Left colon (tissue), 2 donors: ENCODE results near the gene BMPR1B. TPM values are rescaled to one million over a fixed set of nuclear protein-coding genes. Genes with fewer than 3 reads are reported as not detected.
"Not testable (repeated sequence)": the region's sequence is repeated elsewhere in the genome, so short reads cannot be mapped to it uniquely, and the experiment has no call there.

Source experiments
- ATAC-seq: fragments of 200-7000 bp; cut with Tn5 transposase; one replicate; pipeline ENCODE4 v1.9.1; 2020; ENCODE audit warnings: mild to moderate bottlenecking, moderate library complexity
- DNase-seq, 2 donors: peaks; one replicate each; pipeline ENCODE4 v3.0.0-alpha.2; 2020
- intact Hi-C, 2 donors: fragments of 100-400 bp; cut with DNase I in 1 of 2; cut with micrococcal nuclease in 1 of 2; formaldehyde crosslinking; loops; one replicate each; pipeline versions ENCODE4 v1.11.2 to v1.14.0; 2022; cut with DNase I, micrococcal nuclease
- total RNA-seq, 2 donors: library from RNA; stranded (reverse); fragmentation: NEBNext Ultra II Directional; extraction: Animal tissue kit (Norgen Biotek cat#: 25700); gene quantifications; one replicate each; pipeline ENCODE4 v1.2.1, GENCODE V29; 2021
- donor health status: DM: no; HTN: no; CAD: no.
- donor health status: DM: yes; HTN: yes; CAD: no.

Gene BMPR1B
- total RNA-seq, 2 donors from 2014 or later, result 0.21 to 0.47 TPM

DNA sequence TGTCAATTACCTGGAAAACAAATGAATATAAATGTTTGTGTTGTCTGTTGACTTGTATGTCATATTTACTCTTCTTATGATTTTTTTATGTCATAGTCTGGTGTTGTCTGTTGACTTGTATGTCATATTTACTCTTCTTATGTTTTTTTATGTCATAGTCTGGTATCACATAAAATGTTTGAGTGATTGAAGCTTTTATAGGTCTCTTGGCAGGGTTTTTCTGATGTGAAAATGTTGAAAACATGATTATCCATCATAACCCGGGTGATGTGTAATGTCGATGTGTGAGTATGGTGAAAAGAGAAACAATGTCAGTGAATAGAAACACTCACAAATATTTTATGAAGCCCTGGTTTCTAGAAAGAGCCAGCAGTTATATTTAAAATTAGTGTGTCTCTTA, 335.7 kb downstream of the BMPR1B start:
- intact Hi-C loops, result loop anchor here in 1 of 2 donors (10.0 kb wide), 1 partner anchor 469 kb away; no protein-coding TSS in a partner anchor
- no peak for ATAC-seq
- DNase-seq, result no peak

- intact Hi-C loops, result loop anchor here in 1 of 2 donors (10.0 kb wide), 1 partner anchor 469 kb away; no protein-coding TSS in a partner anchor
- ATAC-seq (no peak), DNase-seq (no peak)
Observed at GRCh38 chr4:95093936-95094929, 336.5 kb downstream of the BMPR1B start.

GRCh38 chr4:95095348-95095974, 337.7 kb downstream of the BMPR1B start:
- no peak for DNase-seq
- intact Hi-C loops, result loop anchor here in 1 of 2 donors (10.0 kb wide), 1 partner anchor 471 kb away; no protein-coding TSS in a partner anchor

DNA sequence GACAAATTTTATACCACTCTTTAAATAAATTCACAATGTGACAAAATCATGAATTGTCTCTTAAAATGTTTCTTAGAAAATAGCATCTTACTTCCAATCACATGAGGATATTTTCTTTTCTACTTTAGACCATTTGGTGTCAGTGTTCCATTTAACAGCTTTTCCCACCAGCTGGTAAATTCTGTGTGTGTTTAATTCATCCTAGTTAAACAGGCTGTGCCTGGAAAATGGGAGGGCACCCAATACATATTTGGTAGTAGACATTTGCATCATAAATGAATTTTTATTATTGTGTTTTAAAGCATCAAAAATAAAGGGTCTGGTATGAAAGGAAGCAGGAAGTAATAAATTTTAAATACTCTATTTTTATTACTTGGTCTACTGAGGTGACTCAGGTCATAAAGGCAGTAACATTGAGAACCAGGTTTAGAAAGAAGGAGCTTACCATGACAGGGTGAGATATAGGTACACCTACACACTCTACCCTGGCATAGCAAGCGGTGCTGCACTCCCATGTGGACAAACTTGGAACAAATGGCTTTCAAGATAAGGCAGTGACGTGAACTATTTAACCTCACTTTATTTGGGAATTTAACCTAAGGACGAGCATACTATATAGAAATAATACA, 344.5 kb downstream of the BMPR1B start:
- intact Hi-C loops, result no loop called here
- peak; percentile 89 for ATAC-seq
- no peak for DNase-seq

More at GRCh38 chr4:95095348-95095974, 337.7 kb downstream of the BMPR1B start:
- peak; percentile 59 for ATAC-seq

- DNase-seq, result no peak
- no peak for ATAC-seq
- intact Hi-C loops, result no loop called here
Observed at GRCh38 chr4:95105112-95105511, 347.4 kb downstream of the BMPR1B start.

DNA sequence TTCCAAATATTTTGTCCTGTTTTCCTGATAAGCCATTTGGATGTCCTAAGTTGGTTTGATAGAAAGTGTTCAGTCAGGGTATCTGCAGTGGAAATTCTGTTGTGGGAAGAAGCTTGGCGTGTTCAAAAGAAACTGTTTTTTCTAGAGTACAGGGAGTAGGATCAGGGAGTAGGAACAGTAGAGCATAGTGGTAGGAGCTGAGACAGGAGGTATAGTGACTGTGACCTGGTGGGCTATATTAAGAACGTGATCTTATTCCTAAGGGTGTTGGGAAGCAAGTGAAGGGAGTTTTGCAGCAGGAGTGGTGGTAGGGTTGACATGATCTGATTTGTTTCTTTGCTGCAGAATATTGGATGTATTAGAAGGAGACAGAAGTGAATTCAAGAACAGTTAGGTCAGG, 348.2 kb downstream of the BMPR1B start:
- ATAC-seq, result no peak
- no peak for DNase-seq
- intact Hi-C loops, result no loop called here

- no peak for DNase-seq
- intact Hi-C loops, result no loop called here
- no peak for ATAC-seq
Observed at GRCh38 chr4:95106408-95106928, 348.7 kb downstream of the BMPR1B start.

GRCh38 chr4:95107004-95107403, 349.2 kb downstream of the BMPR1B start:
- no peak for ATAC-seq
- no peak for DNase-seq
- intact Hi-C loops, result no loop called here

- peak in 1 of 2 donors; percentile 16 for DNase-seq
- ATAC-seq, result no peak
- intact Hi-C loops, result no loop called here
Observed at GRCh38 chr4:95107635-95108034, 349.9 kb downstream of the BMPR1B start.

DNA sequence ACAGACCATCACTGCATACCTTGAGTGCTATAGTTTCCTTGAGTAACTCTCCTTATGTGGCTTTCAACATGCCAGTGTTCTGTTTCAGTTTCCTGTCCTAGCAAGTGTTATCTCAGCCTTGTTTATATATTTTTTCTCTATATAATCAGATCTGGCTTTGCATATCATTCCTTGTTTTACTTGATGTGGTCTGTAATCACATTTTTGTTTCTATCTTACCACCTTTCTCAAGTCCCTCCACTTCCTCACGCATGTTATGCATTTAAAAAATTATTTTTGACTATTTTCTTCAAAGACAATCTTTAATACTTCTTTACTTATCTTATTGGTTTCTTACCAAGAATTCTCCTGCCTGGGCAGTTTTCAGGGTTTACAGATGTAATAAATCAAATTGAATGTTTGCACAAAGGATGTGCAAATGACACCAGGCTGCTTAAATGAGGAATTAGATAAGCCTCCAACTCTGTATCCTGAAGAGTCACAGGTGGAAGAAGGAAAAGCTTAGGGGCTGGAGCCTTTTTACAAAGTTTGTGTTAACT, 351.2 kb downstream of the BMPR1B start:
- DNase-seq (no peak), ATAC-seq (peak; percentile 52)
- intact Hi-C loops, result no loop called here

DNA sequence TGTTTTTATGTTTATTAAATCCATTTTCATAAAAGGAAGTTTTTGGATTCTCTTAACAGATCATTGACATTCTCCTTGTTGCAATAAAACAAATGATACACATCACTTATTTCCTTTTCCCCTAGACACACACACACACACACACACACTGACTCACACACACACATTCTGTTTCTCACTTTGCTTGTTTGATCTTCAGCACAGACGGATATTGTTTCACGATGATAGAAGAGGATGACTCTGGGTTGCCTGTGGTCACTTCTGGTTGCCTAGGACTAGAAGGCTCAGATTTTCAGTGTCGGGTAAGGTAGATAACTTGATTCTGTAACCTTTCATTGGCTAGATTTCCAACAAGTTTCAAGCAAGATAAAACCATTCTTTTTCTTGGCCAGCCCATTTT, 356.8 kb downstream of the BMPR1B start:
- ATAC-seq (no peak), DNase-seq (no peak)
- intact Hi-C loops, result no loop called here

DNA sequence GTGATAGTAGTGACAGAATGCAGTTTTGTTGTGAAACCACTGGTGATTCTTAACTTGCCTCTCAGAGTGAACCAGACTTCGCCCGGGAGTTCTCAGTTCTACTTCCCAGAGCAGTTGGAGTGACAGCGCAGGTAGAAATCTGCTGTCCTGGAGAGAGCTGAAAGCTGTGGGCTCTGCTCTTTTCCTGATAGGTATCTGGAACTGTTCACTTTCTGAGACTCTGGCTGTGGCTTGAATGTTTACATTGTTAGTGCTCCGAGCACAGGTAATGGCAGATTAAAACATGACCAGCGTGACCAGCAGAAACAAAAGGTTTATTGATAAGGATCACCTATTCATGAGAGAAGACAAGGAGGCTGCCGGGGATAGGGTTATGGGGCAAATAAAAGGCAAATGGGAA, 360.7 kb downstream of the BMPR1B start:
- intact Hi-C loops, result no loop called here
- ATAC-seq, result peak; percentile 31
- no peak for DNase-seq

DNA sequence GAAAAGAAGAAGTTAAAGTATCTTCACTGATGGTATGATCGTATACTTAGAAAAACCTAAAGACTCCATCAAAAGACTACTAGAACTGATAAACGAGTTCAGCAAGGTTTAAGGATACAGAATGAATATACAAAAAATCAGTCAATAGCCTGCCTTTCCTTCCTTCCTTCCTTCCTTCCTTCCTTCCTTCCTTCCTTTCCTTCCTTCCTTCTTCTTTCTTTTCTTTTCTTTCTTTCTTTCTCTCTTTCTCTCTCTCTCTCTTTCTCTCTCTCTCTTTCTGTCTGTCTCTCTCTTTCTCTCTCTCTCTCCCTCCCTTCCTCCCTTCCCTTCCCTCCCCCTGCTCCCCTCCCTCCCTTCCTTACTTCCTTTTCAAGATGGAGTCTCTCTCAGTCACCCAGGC, 362.7 kb downstream of the BMPR1B start:
- DNase-seq (no peak), ATAC-seq (no peak)
- intact Hi-C loops, result loop anchor here in 1 of 2 donors (10.0 kb wide), 1 partner anchor 496 kb away; no protein-coding TSS in a partner anchor

DNA sequence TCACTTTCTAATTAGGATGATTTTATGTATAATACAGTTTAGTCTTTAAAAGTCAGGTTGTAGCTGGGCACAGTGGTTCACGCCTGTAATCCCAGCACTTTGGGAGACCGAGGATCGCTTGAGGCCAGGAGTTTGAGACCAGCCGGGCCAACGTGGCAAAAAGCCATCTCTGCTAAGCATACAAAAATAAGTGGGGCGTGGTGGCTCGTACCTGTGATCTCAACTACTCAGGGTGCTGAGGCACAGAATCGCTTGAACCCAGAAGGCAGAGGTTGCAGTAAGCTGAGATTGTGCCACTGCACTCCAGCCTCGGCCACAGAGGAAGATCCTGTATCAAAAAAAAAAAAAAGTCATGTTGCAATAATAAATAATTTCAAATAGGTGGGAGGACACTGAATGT, 364.2 kb downstream of the BMPR1B start:
- DNase-seq (no peak), ATAC-seq (no peak)
- intact Hi-C loops, result loop anchor here in 1 of 2 donors (10.0 kb wide), 1 partner anchor 497 kb away; no protein-coding TSS in a partner anchor

DNA sequence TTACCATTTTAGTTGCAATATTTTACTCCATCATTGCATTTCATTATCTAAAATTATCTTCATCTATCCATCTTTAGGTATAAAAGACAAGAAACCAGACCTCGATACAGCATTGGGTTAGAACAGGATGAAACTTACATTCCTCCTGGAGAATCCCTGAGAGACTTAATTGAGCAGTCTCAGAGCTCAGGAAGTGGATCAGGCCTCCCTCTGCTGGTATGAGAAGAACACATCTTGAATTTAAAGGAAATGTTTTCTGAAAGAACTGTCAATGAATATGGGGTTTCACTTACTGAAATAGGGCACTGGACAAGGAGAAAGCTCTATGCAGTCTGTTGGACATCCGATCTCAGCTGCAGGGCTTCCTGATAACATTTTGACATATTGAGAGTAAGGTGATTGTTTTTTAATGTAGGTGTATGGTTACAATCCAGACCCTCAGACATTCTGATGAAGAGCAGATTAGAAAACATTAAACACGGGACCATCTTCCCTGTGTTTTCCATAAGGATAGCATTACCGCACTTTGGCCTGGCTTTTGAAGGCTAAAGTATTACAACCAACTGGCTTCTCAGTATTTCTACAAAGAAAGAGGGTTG, 367.2 kb downstream of the BMPR1B start:
- ATAC-seq (peak; percentile 70), DNase-seq (no peak)
- intact Hi-C loops, result loop anchor here in 1 of 2 donors (10.0 kb wide), 1 partner anchor 500 kb away; no protein-coding TSS in a partner anchor

DNA sequence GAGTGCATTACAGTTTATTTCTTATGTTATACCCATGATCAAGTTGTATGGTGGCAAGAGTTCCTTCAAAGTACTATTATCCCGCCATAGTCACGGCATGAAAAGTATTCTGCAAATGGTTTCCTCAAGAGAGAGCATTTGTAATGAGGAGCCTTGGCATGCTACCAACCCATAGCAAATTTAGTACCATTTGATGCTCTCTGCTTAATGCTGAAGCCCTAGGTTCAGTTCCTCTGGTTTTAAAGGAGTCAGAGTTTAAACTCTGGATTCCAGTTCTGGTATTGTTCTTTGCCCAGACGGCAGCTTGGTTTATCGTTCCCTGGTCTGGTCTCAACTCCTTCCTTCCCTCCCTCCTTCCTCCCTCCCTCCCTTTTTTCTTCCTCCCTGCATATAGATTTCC, 371.3 kb downstream of the BMPR1B start:
- no peak for DNase-seq
- ATAC-seq, result no peak
- intact Hi-C loops, result loop anchor here in 1 of 2 donors (10.0 kb wide), 1 partner anchor 504 kb away; no protein-coding TSS in a partner anchor

GRCh38 chr4:95129821-95130311, 372.1 kb downstream of the BMPR1B start:
- ATAC-seq (no peak), DNase-seq (no peak)
- intact Hi-C loops, result loop anchor here in 1 of 2 donors (10.0 kb wide), 1 partner anchor 505 kb away; no protein-coding TSS in a partner anchor

- DNase-seq, ATAC-seq, intact Hi-C loops: not testable (repeated sequence)
Observed at GRCh38 chr4:95134016-95134415, 376.3 kb downstream of the BMPR1B start.
